ENCODE data around the gene CDC14A.

GRCh38 chr1:100378956-100379355, 26.6 kb downstream of the CDC14A start:
- no peak for TF ChIP-seq CTCF (IDR thresholded peaks at IDR 0.05; ENCODE audit: insufficient read depth, low read depth, low read length)
- TF ChIP-seq EZH2 (IDR thresholded peaks at IDR 0.05; ENCODE audit: insufficient read depth, low read length) = no peak

All from astrocyte (in vitro differentiated cells and primary cell).